ENCODE measurements around the gene POLA1.

Gene POLA1

GRCh38 chrX:24696294-24696693, 2.6 kb downstream of the POLA1 start:
- DNase-seq (ENCODE audit: low spot score), result no peak

GRCh38 chrX:24702362-24703184, 8.9 kb downstream of the POLA1 start:
- no peak for DNase-seq (ENCODE audit: low spot score)

GRCh38 chrX:24703185-24703494, 9.4 kb downstream of the POLA1 start:
- DNase-seq (ENCODE audit: low spot score), result no peak

- no peak for DNase-seq (ENCODE audit: low spot score)
Measured at GRCh38 chrX:24718771-24719170, 25.1 kb downstream of the POLA1 start.

GRCh38 chrX:24720036-24720435, 26.3 kb downstream of the POLA1 start:
- DNase-seq (ENCODE audit: low spot score), result no peak

GRCh38 chrX:24728530-24728929, 34.8 kb downstream of the POLA1 start:
- no peak for DNase-seq (ENCODE audit: low spot score)

- DNase-seq (ENCODE audit: low spot score), result no peak
Measured at GRCh38 chrX:24732766-24733500, 39.2 kb downstream of the POLA1 start.

- DNase-seq (ENCODE audit: low spot score), result no peak
Measured at GRCh38 chrX:24741330-24741729, 47.6 kb downstream of the POLA1 start.

- no peak for DNase-seq (ENCODE audit: low spot score)
Measured at GRCh38 chrX:24748196-24748595, 54.5 kb downstream of the POLA1 start.

GRCh38 chrX:24759786-24760185, 66.1 kb downstream of the POLA1 start:
- DNase-seq (ENCODE audit: low spot score), result no peak

- DNase-seq (ENCODE audit: low spot score), result no peak
Measured at GRCh38 chrX:24760363-24761000, 66.8 kb downstream of the POLA1 start.

GRCh38 chrX:24761306-24761705, 67.6 kb downstream of the POLA1 start:
- no peak for DNase-seq (ENCODE audit: low spot score)

- no peak for DNase-seq (ENCODE audit: low spot score)
Measured at GRCh38 chrX:24763989-24764388, 70.3 kb downstream of the POLA1 start.

GRCh38 chrX:24767557-24767956, 73.8 kb downstream of the POLA1 start:
- DNase-seq (ENCODE audit: low spot score), result no peak

- DNase-seq (ENCODE audit: low spot score), result no peak
Measured at GRCh38 chrX:24768556-24768955, 74.8 kb downstream of the POLA1 start.

- DNase-seq (ENCODE audit: low spot score), result no peak
Measured at GRCh38 chrX:24774650-24775049, 80.9 kb downstream of the POLA1 start.

- no peak for DNase-seq (ENCODE audit: low spot score)
Measured at GRCh38 chrX:24775891-24776290, 82.2 kb downstream of the POLA1 start.

GRCh38 chrX:24777660-24778059, 83.9 kb downstream of the POLA1 start:
- DNase-seq (ENCODE audit: low spot score), result no peak

- DNase-seq (ENCODE audit: low spot score), result no peak
Measured at GRCh38 chrX:24782011-24782410, 88.3 kb downstream of the POLA1 start.

GRCh38 chrX:24789047-24789446, 95.3 kb downstream of the POLA1 start:
- DNase-seq (ENCODE audit: low spot score), result no peak

- DNase-seq (ENCODE audit: low spot score), result no peak
Measured at GRCh38 chrX:24790166-24790565, 96.4 kb downstream of the POLA1 start.

- no peak for DNase-seq (ENCODE audit: low spot score)
Measured at GRCh38 chrX:24796204-24796603, 102.5 kb downstream of the POLA1 start.

- no peak for DNase-seq (ENCODE audit: low spot score)
Measured at GRCh38 chrX:24799078-24799477, 105.4 kb downstream of the POLA1 start.

Data from CD4-positive, alpha-beta T cell treated with Interleukin-6 at 100 ng/mL for 8 hours (primary cell).